Stimulated activated naive CD8-positive, alpha-beta T cell treated with anti-CD3 and anti-CD28 coated beads, Interleukin-15, Interleukin-2, amounts not matched to agents 100 U/mL and 50 U/mL, for 24 hours (primary cell): ENCODE data around the gene NHP2.
"Not testable (repeated sequence)": the region's sequence is repeated elsewhere in the genome, so short reads cannot be mapped to it uniquely, and the experiment has no call there.

Source experiments
- ATAC-seq: fragments of 150-1000 bp; cut with Tn5 transposase; one replicate; pipeline ENCODE4 v1.10.0; 2021
- DNase-seq: peaks from one replicate; pipeline ENCODE4 v3.0.0; 2021

The NHP2 gene

DNA sequence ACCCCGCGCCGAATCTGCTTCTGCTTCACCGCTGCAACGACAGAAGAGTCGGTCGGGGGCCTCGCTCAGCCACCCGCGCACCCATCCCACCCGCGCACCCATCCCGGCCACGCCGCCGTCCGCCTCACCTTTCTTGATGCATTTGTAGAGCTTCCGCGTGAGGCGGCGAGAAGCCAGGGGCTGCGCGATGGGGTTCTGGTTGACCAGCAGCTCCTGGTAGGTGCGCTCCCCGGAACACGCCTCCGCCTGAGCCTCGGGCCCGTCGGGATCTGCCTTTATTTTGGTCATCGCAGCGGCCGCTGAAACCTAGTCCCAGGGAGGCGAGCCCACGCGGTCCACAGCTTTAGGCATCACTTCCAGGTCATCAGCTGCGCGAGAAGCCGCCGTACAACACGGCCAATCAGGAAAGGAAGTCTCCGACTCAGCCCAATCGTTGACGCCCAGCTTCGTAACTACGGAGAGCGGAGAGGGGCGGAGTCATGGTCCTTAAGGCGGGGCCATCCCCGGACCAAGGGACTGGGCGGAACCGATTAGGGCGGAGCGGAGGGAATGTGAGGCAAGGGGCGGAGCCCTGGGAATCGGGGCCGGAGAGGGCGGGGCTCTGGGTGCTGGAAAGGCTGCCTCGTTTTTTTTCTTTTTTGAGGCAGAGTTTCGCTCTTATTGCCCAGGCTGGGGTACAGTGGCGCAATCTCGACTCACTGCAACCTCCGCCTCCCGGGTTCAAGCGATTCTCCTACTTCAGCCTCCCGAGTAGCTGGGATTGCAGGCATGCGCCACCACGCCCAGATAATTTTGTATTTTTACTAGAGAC lies at the start of gene NHP2:
TSS of gene NHP2 (minus strand) at position 356 of the 811 bp plus-strand sequence. CDS start at position 288, 68 bp downstream.
- DNase-seq (peak; percentile 99), ATAC-seq (peak; percentile 98)

DNA sequence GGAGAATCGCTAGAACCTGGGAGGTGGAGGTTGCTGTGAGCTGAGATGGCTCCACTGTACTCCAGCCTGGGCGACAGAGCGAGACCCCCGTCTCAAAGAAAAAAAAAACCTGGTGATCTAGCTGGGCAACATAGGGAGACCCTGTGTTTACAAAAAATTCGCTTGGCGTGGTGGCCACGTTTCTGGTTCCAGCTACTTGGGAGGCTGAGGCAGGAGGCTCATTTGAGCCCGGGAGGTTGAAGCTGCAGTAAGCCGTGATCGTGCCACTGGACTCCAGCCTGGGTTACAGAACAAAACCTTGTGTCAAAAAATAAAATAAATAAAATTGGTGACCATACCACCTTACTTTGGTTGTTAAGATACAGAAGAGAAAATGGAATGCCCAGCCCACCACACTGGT lies 48.9 kb upstream of the NHP2 start:
- ATAC-seq, result no peak
- no peak for DNase-seq

DNA sequence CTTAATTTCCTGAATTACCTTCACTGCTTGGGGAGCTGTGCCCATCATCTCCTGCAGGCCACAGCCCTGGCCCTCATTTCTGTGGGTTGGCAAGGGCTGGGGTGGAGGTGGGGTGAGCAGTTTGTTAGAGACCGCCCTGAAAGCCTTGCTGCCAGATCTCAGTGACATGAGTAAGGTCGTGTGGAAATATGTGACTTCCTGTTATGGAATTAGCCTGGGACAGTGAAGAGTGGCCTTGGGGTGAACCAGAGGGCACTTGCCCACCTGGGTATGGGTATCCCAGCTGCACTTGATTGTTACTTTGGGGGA lies 48.2 kb upstream of the NHP2 start:
- DNase-seq (no peak), ATAC-seq (no peak)

DNA sequence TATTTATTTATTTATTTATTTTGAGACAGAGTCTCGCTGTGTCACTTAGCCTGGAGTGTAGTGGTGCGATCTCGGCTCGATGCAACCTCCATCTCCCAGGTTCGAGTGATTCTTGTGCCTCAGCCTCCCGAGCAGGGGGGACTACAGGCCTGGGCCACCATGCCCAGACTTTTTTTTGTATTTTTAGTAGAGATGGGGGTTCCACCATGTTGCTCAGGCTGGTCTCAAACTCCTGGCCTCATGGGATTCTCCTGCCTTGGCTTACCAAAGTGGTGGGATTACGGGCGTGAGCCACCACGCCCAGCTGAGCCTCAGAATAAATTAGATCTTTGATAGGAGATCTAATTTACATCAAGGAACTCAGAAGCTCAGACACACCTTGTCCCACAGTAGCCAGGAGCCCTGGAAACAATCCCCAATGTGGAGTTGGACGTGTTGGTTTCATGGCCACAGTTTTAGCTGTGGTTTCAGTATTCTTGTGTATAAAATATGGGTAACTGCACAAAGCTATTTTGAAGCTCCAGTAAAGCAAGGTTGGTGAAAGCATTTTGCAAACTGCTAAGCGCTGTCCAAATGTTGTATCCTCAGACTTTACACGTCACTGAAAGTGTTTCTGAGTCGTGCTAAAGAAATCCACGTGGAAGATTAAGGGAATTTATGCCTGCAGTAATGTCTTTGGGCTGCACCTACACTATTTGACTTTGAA lies 47.7 kb upstream of the NHP2 start:
- no peak for DNase-seq
- no peak for ATAC-seq

DNA sequence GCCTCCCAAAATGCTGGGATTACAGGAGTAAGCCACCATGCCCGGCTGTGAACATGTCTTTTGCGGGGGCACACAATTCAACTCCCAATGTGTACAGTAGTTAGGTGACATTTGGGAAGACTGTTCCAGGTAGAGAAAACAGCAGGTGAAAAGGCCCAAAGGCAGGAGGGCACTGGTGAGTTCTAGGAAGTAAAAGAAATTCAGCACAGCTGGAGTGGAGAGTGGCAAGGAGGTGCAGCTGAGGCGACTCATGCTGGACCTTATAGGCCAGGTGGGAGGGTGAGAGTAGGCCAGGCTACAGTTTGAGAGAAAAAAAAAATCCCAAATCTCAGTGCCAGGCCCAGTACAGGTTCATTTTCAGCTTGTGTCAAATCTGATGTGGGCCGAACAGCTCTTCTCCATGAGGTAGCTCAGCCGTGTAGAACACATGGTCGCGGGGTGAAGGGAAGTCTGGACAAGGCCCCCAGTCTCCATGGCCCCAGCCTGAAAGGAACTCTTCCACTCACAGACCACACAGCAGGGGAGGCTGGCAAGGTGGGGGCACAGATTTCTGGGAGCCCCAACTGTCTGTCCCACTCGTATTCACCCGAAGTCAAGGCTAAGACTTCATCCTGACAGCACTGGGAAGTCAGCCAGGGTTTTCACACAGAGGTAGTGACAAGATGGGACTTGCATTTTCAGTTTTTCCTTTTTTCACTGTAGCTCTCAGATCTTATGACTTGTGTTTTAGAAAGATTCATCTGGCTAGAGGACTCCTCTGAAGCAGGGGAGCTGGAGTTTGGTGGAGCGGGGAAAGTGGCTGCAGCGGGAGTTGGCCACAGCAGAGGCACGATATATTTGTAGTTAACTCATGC lies 46.1 kb upstream of the NHP2 start:
- no peak for DNase-seq
- ATAC-seq, result no peak

DNA sequence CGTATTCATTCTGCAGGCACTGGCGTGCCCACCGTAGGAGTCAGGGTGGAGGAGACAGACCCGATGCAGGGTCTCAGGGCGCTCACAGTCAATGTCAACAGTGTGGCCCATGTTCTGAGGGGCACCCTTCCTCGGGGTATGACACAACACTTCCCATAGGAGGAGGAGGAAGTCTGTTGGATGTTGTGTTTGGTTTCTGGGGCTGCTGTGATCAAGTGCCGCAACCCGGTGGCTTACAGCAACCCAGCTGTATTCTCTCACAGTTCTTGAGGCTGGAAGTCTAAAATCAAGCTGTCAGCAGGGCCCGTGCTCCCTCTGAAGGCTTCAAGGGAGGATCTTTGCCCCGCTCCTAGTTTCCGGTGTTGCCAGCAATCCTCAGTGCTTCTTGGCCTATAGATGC lies 45.0 kb upstream of the NHP2 start:
- ATAC-seq (no peak), DNase-seq (no peak)

DNA sequence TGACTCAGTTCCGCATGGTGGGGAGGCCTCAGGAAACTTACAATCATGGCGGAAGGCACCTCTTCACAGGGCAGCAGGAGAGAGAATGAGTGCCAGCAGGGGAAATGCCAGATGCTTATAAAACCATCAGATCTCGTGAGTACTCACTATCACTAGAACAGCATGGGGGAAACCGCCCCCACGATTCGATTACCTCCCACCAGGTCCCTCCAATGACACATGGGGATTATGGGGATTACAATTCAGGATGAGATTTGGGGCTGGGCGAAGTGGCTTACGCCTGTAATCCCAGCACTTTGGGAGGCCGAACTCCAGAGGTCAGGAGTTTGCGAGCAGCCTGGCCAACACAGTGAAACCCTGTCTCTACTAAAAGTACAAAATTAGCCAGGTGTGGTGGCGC lies 44.5 kb upstream of the NHP2 start:
- ATAC-seq, DNase-seq: not testable (repeated sequence)

DNA sequence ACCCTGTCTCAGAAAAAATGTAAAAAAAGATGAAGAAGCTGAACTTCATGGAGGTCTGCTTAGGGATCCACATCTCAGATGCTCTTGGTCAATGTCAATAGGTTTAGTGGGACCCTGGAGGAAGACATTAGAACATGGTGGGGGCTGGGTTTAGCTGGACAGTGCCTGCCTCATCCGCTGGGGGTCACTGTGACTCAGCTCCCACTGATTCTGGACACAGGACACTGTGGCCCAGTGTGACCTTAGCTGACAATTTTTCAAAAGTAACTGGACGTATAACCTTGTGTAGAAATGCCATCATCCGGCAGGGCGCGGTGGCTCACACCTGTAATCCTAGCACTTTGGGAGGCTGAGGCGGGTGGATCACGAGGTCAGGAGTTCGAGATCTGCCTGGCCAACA lies 43.3 kb upstream of the NHP2 start:
- ATAC-seq (no peak), DNase-seq (no peak)

DNA sequence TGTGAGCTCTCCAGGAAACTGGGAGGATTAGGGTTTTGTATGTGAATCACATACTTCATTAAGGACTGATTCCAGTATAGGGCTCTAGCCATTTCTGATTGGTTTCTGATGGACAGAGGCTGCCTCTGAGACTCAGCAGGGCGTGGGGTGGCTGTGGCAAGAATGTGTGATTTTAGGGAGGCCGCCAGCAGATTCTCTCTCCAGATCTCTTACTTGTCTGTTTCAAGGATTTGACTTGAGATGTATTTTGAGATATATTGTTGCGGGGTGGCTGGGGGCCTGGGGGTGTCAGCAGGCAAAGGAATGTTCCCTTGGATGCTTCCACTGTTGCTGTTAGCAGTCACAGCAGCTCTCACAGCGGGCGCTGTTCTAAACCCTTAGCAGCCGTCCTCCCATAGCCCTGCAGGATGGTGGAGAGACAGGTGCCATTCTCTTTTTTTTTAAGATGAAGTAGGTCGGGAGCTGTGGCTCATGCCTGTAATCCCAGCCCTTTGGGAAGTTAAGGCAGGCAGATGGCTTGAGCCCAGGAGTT lies 42.7 kb upstream of the NHP2 start:
- no peak for ATAC-seq
- no peak for DNase-seq

DNA sequence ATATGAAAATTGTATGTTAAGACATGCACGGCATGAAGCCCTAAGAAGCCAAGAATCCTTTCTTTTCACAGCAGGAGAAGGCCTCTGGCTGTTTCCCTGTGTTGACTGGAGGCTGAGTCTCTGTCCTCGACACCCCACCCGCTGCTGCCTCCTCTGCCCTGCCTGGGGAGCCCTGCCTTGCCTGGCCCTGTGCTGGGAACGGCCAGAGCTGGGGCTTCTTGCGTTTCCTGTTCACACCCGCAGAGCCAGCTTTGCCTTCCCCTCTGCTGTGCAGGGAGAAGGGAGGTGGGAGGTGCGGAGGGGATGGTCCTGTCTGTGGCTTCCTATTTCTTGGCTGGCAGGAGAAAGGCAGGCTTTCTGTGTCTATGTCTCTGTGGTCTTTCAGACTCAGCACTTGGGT lies 40.3 kb upstream of the NHP2 start:
- DNase-seq (peak; percentile 24), ATAC-seq (peak; percentile 41)

DNA sequence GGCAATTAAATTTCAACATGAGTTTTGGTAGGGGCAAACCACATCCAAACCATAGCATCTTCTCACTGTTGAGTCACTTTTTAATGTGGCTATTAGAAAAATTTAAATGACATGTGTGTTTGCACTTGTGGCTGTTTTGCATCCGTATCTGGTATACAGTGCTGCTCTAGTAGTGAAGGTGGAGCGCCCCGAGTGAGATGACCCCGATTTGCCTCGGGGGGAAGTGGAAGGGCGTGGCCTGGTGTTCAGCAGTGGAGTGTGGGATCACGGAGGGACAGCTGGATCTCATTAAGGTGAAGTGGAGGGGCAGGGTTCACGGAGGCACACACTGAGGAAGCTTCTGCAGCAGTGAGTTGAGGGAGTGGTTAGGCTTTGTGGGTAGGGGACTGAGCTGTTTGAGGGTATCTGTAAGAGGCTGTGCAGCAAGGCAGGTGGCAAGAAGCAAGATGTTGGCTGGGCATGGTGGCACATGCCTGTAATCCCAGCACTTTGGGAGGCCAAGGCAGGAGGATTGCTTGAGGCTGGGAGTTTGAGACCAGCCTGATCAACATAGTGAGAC lies 39.6 kb upstream of the NHP2 start:
- ATAC-seq (no peak), DNase-seq (no peak)

DNA sequence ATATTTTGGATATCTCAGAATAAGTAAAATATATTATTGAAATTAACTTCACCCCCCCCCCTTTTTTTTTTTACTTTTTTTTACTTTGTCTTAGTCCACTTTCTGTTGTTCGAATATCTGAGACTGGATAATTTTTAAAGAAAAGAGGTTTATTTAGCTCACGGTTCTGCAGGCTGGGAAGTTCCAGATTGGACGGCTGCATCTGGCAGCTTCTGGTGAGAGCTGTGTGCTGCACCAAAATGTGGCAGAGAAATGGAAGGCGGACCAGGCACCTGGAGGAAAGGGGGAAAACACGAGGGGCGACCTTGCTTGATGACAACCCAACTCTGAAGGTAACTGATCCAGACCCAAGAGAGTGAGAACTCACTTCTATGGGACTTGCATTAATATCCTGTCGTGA lies 39.1 kb upstream of the NHP2 start:
- DNase-seq (no peak), ATAC-seq (no peak)

DNA sequence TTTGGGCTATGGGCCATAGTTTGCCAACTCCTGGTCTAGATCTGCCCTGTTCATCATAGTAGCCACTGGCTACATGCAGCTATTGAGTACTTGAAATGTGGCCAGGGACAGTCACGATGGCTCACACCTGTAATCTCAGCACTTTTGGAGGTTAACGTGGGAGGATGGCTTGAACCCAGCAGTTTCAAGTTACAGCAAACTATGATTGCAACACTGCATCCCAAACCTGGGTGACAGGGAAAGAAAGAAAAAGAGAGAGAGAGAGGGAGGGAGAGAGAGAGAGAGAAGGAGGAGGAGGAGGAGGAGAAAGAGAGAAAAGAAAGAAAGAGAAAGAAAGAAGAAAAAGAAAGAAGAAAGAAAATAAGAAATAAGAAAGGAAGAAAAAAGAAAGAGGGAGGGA lies 38.6 kb upstream of the NHP2 start:
- DNase-seq (no peak), ATAC-seq (no peak)

DNA sequence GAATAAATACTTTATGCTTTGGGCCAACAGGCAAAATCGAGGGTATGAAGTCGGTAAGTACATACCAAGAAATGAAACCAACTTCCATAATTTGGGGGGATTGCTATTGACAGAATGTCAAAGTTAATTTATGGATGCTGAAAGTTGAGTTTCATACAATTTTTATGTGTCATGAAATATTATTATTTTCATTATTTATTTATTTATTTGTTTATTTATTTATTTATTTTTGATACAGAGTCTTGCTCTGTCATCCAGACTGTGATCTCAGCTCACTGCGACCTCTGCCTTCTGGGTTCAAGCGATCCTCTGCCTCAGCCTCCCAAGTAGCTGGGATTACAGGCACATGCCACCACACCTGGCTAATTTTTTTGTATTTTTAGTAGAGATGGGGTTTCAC lies 38.0 kb upstream of the NHP2 start:
- no peak for DNase-seq
- no peak for ATAC-seq

DNA sequence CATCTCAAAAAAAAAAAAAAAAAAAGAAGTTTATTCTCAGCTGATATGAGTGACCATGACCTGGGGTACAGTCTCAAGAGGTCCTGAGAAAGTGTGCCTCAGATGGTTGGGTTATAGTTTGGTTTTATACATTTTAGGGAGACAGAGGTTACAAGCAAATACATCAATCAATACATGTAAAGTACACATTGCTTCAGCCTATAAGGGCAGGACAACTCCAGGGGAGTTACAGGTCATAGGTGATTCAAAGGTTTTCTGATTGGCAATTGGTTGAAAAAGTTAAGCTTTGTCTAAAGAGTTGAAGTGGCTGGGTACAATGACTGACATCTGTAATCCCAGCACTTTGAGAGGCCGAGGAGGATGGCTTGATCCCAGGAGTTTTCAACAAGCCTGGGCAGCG lies 35.7 kb upstream of the NHP2 start:
- ATAC-seq (no peak), DNase-seq (no peak)

DNA sequence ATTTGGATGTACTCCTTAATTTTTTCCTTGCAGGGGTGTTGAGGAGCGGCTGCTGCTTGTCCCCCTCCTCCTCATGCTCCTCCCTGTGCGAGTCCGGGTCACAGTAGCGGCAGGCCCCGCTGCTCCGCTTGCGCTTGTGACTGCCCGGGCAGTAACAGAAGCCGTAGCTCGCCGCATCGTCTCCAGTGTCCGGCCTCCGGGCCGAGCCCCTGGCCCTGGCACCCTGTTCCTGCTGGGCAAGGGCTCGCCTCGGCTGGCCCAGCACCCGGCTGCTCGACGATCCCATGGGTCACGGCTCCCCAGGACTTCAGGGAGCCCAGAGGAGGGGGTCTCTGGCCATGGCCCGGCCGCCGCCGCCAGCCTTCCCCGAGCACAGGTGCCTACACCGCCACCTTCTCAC lies 33.3 kb upstream of the NHP2 start, which contains the start of gene GMCL2:
TSS of gene GMCL2 (minus strand) at position 358 of the 400 bp plus-strand sequence. CDS start at position 286, 72 bp downstream.
- DNase-seq, result no peak
- no peak for ATAC-seq

DNA sequence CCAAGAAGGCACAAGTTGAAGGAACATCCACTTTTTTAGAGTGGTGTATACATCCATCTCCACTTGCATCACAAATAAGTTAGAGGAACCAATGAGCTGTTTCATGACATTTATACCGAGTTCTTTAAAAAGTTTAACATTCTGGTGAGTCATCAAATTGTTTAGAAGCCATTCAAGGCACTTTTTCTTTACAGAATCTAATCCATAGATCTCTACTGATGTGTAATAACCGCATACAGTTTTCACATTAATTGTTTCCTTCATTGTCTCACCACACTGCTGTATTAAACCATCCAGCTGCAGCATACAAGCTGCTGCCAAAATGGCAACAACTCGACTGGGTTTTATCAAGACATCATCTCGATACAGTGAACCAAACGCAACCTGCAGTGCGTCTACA lies 32.7 kb upstream of the NHP2 start:
- ATAC-seq (no peak), DNase-seq (no peak)

DNA sequence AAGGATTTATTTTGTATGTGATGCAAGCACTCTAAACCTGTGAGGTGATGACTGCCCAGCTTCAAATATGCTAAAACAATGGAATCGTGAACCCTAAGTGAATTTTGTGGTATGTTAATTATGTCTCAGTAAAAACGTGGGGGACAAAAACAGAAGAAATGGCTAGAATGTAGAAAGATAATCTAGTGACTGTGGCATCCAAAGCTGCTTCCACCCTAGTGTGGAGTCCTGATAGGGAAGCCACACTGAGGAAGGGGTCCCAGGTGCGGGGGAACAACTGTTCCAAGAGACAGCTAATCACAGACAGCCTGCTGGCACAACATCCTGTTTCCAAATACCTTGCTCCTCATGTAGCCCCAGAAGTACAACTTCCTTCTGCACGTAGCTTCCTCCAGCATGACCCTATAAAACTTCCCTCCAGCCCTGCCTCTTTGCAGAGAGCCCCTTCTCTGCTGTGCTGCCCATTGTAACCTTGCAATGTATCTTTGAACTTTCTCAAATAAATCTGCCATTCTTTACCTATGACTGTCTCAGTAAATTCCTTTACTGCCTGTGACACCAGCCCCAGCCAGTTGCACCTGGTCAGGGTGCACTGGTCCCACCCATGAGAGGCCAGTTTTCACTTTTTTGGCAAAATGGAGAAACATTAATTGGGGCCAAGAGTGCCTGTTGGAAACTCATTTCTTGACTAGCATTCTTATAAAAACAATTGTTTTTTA lies 28.6 kb upstream of the NHP2 start:
- no peak for DNase-seq
- no peak for ATAC-seq

DNA sequence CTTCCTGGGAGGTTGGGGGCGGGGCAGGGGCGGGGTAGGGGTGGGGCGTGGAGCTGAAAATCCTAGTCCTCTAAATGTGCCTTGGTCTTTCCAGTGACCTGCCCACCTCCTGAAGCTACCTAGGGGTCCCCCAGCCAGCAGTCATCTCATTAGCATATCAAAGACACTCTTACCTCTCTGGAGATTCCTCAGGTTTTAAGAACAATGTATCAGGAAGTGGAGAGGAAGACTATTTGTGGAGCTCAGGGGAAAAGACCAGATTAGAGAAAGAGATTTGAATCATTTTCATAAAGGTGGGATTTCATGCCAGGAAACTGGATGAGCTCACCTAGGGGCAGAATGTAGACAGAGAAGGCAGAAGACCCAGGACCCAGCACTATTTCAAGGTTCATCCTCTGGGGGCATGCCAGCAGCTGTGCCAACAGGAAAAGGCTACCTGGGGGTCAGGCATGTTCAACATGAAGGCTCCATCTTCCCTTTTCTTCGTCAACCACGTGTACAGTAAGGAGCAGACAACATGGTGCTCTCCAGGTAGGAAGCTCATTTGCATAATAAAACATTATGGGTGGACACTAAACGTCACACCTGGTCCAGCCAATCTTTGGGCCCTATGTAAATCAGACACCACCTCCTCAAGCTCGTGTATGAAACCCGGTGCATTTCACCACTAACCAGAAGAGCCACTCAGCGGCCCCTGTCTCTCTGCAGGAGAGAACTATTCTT lies 26.6 kb upstream of the NHP2 start:
- DNase-seq, result no peak
- ATAC-seq, result no peak

DNA sequence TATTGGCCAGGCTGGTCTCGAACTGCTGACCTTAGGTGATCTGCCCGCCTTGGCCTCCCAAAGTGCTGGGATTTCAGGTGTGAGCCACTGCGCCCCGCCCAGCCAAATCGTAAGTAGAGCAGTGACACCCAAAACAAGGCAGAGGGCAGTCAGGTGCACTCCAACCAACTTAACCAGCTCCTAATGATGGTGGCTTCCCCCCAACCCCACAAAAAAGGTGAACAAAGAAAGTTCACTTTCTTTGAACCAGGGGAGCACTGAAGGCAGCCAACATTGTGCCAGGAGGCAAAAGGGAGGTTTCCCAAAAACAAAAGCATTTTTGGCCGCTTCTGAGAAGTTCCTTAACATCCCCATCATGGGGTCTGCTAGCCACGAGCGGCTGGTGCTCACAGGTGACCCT lies 23.9 kb upstream of the NHP2 start:
- DNase-seq, result no peak
- no peak for ATAC-seq

DNA sequence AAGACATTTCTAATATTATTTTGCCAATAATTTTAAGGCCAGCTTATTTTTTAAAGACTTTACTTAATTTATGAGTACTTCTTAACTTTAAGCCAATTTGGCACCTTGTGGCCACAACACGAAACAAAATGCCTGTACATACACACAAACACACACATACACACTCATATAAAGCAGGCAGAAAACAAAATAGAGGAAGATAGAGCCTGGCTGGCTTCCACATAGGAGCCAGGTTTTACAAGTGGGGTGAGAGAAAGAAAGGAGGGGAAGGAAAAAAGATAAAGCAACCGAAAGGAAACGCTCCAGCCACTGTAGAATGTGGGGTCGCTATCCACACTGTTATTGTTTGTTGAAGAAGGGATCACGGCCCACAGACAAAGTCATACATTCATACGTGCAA lies 23.1 kb upstream of the NHP2 start:
- no peak for ATAC-seq

More for the DNA sequence above, 23.1 kb upstream of the NHP2 start:
- no peak for DNase-seq
